ENCODE data around the gene PCDHA13.

- TF ChIP-seq POLR2AphosphoS5 (IDR thresholded peaks at IDR 0.05; ENCODE audit: low read depth, low read length) (no peak), CTCF (IDR thresholded peaks at IDR 0.05) (peak; percentile 2; the same call in 1 of the 2 replicates)
Measured at GRCh38 chr5:140869555-140869886, 12.4 kb upstream of the PCDHA13 start.
